ENCODE results near the gene OR6C1.
"Not testable (repeated sequence)": the region's sequence is repeated elsewhere in the genome, so short reads cannot be mapped to it uniquely, and the experiment has no call there.

The OR6C1 gene

GRCh38 chr12:55314043-55314442 lies at the start of gene OR6C1:
Gene OR6C1, plus strand, starts transcription at chr12:55314343. Its CDS starts 6,257 bp downstream, at chr12:55320600.
- no peak for DNase-seq

- DNase-seq, result no peak
These were observed 33.2 kb upstream of the OR6C1 start for GRCh38 chr12:55280991-55281390.

DNA sequence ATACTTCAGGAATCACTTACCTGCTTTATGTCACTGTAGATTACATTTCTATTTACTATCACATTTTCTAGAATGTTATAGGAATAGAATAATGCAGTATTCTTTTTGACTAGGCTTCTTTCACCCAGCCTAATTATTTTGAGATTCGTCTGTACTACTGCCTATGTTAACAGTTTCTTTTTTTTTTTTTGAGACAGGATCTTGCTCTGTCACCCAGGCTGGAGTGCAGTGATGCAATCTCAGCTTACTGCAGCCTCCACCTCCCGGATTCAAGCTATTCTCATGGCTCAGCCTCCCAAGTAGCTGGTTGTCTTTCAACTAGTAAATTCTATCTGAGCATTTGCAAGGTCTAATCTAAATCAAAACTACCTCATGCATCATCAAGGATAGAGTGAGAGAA lies 24.1 kb upstream of the OR6C1 start:
- DNase-seq, result no peak

DNA sequence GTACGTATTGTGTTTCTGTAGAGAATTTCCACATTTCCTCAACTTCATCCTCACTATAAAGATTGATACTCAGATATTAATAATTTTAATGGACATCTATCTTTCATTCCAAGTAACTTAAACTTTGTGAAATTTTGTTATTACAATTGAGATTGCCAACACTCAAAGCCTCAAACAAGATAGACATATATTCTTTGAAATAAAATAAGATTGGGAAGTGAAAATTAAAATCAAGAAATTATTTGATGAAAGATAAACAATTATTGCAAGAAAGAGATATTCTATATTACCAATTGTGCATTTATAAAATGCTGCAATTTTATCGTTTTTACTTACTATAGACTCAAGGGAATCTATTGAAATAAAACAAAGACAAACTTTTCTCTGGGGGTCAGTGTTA lies 17.7 kb upstream of the OR6C1 start, which contains the start of gene OR6C6:
Gene OR6C6, minus strand, starts transcription at position 101 of the 400 bp plus-strand sequence. CDS start 1,337 bp downstream, outside the sequence.
- DNase-seq, result no peak

DNA sequence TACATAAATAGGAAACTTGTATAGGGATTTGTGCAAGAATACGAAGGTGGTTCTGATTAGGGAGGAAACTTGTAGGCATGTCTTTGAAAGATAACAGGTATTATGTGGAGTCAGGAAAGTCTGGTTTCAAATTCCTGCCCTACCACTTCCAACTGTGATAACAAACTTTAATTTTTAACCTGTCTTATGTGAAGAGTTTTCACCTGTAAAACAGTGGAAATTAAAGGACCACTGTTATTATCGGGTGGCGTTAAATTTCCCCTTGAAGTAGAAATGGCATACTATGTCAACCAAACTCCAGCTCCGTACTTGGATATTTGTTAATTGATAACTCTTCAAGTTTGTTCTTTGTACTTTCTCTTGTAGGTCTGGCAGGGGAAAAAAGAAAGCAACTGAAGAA lies 6.1 kb downstream of the OR6C1 start:
- no peak for DNase-seq

GRCh38 chr12:55325801-55326200 lies 11.7 kb downstream of the OR6C1 start:
- DNase-seq, result not testable (repeated sequence)

DNA sequence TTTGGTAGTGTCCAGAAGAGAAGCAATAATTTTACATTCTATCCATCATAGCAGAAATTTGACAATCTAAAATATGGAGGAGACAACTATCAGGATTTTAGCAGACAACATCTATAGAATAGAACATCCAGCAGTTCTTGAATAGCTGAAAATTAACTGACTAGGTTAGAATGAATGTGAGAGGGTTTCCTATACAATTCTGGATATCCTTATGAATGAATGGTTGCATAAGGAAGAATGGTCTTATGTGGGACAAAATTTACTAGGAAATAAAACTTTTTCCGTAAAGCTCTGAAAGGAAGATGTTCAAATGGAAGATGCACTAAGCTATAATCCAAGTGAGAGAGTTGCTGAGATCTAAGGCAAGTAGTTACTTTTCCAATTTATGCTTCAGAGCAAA lies 16.3 kb downstream of the OR6C1 start, which contains the start of gene OR6C3:
Gene OR6C3, plus strand, starts transcription at position 301 of the 400 bp plus-strand sequence. CDS start 955 bp downstream, outside the sequence.
- no peak for DNase-seq

DNA sequence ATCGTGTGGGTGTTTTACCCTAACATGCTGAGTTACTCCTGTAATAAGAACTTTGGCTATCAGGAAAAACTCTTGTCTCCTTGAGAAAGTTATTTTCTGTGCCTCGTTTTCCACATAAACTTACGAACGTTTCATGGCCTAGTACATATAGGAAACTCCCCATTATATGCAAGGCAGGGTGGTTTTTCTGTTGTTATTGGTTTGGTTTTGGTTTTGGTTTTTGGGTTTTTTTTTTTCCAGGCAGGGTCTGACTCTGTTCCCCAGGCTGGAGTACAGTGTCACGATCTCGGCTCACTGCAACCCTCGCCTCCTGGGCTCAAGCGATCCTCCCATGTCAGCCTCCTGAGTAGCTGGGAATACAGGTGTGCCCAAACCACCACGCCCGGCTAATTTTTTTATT lies 21.9 kb downstream of the OR6C1 start:
- no peak for DNase-seq

DNA sequence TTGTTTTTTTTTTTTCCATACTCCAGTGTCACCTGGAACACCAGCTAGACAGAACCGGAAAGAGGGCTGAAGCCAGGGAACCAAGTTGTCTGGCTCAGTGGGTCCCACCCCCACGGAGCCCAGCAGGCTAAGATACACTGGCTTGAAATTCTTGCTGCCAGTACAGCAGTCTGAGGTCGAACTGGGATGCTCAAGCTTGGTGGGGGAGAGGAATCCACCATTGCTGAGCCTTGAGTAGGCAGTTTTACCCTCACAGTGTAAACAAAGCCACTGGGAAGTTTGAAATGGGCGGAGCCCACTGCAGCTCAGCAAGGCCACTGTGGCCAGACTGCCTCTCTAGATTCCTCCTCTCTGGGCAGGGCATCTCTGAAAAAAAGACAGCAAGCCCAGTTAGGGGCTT lies 41.2 kb downstream of the OR6C1 start:
- not testable (repeated sequence) for DNase-seq

- no peak for DNase-seq
These were observed 48.5 kb downstream of the OR6C1 start, which contains the start of gene OR6C75 for GRCh38 chr12:55362675-55363074. Gene OR6C75, plus strand, starts transcription at chr12:55362975. Its CDS starts 2,136 bp downstream, at chr12:55365111.

DNA sequence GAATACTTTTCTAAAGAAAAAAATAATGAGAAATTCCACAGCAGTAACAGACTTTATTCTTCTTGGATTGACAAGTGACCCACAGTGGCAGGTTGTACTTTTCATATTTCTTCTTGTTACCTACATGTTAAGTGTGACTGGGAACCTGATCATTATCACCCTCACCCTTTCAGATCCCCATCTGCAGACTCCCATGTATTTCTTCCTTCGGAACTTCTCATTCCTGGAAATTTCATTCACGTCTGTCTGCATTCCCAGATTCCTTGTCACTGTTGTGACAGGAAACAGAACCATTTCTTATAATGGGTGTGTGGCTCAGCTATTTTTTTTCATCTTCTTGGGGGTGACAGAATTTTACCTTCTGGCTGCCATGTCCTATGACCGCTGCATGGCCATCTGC lies 50.9 kb downstream of the OR6C1 start:
- DNase-seq, result no peak

Measured in stimulated activated CD4-positive, alpha-beta T cell treated with anti-CD3 and anti-CD28 coated beads, Interleukin-12 subunit alpha, Interleukin-12 subunit beta, amount 100 ng/mL, for 4 hours (primary cell).